Stimulated activated CD8-positive, alpha-beta memory T cell treated with anti-CD3 and anti-CD28 coated beads, Interleukin-2, amount 100 ng/mL, for 1 hour (primary cell): ENCODE measurements around the gene ADGRV1.
"Not testable (repeated sequence)": the region's sequence is repeated elsewhere in the genome, so short reads cannot be mapped to it uniquely, and the experiment has no call there.

Experiments
- DNase-seq, 2 donors: peaks; one replicate each; pipeline ENCODE4 v3.0.0-alpha.2; 2020; ENCODE audit warnings: low read depth in 2 of 2

The ADGRV1 gene

DNA sequence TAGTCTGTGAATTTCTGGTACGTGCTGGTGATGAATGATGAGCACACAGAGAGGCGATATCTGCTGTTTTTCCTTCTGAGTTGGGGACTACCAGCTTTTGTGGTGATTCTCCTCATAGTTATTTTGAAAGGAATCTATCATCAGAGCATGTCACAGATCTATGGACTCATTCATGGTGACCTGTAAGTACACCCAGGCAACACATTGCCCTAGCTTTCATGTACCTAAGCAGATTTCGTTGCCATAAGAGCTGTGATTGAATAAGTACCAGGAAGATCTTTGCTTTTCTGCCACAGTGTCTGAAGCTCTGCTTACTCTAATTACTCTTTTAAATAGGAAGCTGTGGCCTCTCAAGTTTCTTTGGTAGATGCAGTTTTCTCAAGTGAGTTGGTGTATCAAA, 426.7 kb downstream of the ADGRV1 start:
- no peak for DNase-seq

DNA sequence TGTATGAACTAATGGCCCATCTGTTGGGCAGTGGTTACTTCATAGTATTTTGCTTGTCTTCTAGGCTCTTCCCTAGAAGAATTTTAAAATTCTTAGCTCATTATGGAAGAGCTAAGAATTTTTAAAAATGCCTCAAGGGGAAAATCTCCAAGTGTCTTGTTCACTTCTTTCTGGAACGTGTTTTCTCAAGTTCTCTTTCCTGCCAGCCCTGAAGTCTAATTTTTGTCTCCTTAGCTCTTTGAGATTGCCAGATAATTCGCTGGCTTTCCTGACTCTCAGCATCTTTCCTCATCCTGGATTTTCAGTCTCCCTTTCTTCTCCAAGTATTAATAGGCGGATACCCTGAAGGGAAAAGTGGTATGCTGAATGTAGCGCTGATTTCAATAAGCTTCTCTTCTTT, 429.1 kb downstream of the ADGRV1 start:
- no peak for DNase-seq

DNA sequence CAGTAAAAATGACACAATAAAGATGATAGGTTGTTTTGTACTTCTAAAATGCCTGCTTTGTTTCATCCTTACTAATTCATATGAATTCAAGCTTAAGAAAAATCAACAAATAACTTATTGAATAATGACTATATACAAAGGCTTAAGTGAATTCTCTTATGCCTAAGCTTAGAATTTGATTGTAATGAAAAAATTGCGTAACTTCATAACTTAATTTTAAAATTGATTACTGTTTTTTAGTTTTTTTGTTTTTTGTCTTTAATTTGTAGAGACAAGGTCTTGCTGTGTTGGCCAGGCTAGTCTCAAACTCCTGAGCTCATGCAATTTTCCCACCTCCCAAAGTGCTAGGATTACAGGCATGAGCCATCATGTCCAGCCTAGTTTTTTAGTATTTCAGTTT, 432.6 kb downstream of the ADGRV1 start:
- DNase-seq: no peak

DNA sequence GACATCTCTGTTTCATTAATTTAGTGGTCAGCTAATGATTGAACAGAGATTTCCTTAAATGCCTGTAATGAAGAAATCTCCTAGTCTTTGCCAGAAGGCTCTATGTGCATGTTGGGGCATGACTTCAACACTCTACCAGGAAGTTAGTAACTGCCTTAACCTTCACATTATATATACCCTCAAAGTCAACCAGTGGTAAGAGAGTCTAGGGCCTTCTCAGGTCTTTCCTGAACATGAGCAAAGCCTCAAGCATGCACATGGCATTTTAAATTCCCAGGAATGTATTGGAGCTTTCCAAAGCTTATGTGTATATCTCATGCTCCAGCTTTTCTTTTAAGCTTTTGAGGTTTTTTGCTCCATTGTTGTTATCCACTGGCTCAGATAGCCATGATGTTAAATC, 436.2 kb downstream of the ADGRV1 start:
- no peak for DNase-seq

DNA sequence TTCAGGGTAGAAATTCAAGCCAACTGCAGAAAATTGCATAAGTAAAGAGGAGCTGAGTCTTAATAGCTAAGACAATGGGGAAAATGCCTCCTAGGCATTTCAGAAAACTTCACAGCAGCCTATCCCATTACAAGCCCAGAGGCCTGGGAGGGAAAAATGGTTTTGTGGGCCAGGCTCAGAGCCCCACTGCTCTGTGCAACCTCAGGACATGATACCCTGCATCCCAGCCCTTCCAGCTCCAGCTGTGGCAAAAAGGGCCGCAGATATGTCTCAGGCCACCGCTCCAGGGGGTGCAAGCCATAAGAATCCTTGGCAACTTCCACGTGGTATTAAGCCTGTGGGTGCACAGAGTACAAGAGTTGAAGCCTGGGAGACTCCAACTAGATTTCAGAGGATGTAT, 437.5 kb downstream of the ADGRV1 start:
- DNase-seq: no peak

DNA sequence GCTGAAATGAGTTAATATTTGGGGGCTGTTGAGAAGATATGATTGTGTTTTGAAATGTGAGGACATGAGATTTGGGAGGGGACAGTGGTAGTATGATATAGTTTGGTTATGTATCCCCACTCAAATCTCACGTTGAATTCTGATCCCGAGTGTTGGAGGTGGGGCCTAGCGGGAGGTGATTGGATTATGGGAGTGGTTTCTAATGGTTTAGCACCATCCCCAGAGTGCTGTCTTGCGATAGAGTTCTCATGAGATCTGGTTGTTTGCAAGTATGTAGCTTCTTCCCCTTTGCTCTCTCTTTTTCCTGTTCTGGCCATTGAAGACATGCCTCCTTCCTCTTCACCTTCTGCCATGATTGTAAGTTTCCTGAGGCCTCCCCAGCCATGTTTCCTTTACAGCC, 438.5 kb downstream of the ADGRV1 start:
- DNase-seq: no peak

DNA sequence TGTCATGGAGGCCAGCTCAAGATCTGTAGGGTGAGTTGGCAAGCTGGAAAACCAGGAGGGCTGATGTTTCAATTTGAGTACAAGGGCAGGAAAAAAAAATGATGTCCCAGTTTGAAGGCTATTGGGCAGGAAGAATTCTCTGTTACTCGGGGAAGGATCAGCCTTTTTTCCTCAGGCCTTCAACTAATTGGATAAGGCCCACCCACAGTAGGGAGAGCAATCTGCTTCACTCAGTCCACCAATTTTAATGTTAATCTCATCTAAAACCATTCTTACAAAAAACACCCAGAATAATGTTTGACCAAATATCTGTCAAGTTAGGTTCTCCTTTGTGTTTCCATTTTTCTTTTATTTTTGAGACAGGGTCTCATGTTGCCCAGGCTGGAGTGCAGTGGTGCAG, 442.1 kb downstream of the ADGRV1 start:
- DNase-seq: no peak

DNA sequence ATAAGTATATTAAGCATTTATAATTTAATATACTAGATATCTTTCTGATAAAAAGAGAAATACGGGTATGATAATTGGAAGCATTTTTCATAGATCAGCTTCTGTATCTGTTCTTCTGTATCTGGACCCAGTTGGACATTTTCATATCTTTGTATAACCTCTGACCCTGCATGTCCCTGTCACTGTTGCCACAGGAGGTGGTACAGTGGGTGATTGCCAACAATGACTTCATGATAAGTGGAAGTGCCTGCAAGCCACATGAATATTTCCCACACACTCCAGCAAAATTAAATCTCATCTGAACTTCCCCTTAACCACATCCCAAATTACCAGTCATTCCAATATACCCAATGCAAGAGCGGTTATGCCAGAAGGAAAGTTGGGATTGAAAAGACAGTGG, 448.1 kb downstream of the ADGRV1 start:
- no peak for DNase-seq

DNA sequence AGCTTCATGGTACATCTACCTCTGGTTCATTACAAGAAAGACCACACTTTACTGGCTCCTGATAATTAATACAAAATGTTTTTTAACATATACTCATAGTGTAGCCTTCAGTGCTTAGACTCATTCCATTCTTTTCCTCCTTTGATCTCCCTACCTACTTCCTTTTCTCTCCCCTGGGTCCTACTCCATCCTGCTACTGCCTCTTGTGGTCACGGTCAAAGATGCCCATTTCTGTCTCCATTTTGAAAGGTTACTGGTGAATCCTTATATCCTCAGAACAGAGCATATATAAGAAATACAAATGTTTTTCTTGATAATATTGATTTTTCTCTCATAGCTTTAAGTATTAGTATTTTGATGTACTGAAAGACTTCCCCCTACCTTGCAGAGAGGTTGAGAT, 448.7 kb downstream of the ADGRV1 start:
- no peak for DNase-seq

DNA sequence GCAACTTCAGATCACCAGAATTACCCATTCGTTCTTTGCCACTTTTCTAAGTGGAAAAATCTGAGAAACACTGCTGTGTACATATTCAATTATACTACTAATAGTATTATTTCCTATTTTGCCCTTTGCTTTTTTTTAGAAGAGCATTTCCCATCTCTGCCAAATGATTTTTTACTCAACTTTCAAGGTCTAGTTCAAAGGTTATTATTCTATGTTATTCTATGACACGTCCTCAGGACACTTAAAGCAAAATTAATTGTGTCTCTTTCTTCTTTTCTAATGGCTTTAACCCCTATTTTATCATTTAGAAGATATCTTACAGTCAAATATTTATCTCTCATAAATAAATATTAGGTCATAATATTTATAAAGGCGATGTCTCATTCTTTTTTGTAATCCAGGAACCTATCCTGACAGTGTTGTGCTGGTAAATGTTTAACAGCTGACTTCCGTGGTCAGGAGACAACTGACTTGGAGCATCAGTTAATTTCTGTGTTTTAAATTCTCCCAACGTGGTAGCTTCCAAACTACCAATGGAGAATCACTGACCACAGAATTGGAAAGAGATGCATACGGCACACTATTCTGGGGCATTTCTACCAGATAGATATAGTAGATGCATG, 449.3 kb downstream of the ADGRV1 start:
- no peak for DNase-seq

DNA sequence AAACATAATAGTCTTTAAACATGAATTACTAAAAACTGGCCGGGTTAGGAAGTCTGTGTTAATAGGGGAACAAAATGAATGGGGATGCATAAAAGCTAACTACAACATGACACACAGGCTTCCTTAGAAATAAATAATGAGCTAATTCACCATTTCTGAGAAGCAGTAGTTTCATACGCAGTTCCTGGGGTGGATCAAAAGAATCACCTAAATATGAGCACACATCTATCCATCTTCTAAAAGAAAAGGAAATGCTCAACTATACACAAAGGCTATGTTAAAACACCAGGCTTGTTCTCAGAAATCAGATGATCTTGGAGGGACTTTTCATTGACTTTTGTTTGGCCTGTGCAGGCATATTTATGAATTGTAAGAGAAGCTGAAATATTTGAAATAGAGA, 451.5 kb downstream of the ADGRV1 start:
- no peak for DNase-seq

DNA sequence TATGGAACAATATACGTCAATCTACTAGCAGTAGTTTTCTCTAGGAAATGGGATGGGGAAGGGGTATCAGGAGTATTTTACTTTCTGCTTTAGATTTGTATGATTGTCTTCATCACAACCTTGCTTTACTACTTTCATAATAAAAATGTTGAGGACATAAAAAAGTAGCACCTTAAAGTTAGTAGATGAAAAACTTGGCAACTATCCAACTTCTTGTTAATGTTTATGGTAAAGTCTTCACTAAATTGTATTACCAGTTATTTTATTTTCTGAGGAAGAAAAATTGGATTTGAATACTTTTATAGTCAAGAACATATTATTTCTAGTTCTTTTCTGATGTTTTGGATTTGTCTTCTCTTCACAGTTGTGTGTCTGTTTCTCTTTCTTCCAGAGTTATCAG, 452.4 kb downstream of the ADGRV1 start:
- DNase-seq: no peak

DNA sequence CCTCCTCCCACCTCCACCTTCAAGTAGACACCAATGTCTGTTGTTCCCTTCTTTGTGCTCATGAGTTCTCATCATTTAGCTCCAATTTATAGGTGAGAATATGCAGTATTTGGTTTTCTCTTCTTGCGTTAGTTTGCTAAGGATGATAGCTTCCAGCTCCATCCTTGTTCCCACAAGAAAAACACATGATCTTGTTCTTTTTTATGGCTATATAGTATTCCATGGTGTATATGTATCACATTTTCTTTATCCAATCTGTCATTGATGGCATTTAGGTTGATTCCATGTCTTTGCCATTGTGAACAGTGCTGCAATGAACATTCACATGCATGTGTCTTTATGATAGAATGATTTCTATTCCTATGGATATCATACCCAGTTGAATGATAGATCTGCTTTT, 454.3 kb downstream of the ADGRV1 start:
- not testable (repeated sequence) for DNase-seq

DNA sequence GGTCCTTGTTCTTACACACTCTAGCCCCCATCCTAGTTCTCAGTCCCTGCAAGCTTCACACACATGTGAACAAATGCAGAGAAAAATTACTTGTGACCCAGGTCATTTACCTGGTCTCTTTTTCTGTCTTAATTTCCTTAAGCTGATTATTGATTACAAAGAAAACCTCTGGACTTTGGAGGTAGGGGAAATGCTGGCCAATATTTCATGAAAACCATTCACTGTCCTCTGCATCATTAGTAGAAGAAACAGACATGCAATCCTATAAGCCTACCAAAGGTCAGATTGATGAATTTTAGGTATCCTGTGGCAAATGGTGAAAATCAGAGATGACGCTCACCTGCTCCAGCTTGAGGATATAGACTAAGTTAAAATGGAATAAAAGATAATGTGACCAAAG, 457.7 kb downstream of the ADGRV1 start:
- no peak for DNase-seq

DNA sequence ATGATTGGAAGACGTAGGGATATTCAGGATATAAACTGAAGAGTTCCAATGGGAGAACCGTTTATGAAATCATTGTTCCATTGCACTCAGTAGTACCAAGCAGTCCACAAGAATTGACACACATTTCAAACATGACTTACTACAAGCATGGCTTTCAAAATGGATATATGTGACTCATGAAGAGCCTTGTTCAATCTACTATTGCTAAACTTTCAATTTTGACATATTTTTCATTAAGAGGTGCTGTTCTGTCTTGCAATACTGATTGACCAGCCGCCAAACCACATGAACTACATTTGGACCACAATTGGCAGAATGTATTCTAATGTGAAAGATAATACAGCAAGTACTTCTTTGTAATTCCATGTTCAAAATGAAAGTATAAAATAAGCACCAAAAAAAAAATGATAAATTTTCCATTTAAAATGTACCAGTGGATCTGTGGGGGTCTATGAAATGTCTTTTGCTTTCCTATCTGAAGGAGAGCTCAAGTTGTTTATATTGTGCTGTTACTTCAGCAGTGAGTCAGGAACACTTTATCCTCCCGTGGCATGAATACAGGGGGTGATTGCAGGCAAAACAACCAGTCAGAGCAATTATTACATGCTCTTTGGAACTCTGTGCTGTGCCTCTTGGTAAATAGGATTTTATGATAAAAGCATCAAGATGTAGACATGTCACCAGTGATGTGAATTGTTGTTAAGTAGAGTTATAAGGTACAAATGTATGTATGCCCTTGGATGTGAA, 458.5 kb downstream of the ADGRV1 start:
- no peak for DNase-seq

DNA sequence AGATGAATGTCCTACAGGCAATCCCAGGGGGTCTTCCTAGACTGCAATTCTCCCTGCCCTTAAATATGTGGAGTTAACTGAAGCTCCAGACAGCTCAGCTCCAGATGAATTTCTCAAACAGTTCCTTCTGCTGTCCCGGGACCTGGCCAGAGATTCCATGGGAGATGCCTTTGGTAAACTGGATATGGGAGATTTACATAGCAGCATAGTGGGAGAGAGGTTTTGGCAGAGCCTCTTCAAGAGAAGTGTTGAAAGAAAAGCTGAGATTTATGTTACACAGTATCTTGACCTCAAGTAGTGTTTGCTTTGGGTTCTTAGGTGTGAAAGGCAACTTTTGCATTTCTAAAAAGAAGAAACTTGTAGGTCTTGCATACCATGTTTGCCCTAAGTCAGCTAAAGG, 459.6 kb downstream of the ADGRV1 start:
- DNase-seq: no peak

DNA sequence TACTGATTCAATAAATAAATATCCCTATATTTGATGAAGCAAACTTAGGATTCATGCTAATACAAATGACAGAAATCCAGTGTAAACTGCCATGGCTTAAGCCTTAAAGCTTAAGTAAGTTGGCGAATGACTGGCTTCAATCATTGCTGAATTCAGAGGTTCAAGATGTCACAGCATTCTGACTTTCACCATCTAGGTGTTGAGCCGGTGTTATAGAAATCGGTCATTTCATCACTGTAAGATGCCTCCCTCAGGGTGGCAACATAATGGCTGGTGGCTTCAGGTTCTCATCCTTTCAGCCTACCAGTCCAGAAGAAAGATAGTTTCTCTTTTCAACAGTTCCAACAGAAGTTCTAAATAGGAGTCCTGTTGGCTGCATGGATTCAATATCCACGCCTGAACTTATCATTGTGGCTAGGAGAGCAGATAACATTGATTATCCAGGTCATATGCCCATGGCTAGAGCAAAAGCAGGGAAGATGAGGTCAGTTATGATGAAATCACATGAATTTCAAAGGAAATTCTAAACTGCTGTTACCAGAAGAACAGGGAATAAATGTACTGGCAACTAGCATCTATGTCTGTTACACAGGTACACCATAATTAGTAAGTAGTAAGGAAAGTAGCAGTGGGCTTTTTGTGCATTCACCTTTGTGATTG, 460.2 kb downstream of the ADGRV1 start:
- DNase-seq: no peak

DNA sequence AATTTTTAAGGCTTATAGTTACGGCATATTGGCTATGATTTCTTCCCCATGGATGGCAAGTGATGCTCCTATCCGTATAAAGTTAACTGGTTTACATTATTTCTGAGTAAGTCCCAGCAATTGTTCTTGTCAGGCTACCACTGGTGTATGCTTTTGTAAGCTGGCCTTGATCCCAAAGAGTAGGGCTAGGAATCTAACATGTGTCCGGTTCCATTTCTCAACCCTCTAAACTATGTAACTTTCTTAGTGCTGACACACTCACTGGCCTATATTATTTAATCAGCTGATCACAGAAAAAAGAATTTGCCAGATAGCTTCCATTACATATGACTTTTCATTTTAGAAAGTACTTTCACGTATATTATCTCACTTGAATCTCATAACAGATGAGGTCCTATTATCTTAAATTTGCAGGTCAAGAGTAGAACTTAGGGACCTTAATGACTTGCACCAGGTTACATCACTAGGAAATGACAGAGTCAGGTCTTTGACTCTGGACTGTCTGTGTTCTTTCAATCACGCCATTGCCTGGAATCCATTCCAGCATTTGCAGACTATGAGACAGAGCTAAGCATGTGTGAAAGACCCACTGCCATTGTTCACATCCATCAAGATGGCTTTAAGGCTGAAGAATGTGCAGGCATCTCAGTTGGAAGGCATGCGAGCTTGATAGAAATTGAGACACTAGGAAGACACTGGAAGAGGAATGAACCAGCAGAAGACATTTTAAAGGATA, 461.6 kb downstream of the ADGRV1 start:
- no peak for DNase-seq

DNA sequence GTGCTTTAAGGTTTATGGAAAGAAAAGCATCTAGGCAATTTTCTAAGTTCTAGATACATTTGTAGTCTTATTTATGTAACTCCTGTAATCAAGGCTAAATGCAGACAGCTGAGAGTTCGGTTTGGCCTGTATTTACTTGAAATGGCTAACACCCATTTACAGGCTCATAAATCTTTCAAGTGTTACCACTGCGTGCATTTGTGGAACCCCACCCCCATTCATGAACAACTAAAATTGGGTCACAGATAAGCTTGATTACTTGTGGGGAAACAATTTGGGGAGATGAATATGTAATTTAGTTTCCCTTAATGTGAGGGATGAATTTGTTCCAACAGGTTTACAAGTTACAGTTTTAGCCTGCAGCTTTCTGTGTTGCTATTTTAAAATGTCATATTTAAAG, 463.9 kb downstream of the ADGRV1 start:
- no peak for DNase-seq

DNA sequence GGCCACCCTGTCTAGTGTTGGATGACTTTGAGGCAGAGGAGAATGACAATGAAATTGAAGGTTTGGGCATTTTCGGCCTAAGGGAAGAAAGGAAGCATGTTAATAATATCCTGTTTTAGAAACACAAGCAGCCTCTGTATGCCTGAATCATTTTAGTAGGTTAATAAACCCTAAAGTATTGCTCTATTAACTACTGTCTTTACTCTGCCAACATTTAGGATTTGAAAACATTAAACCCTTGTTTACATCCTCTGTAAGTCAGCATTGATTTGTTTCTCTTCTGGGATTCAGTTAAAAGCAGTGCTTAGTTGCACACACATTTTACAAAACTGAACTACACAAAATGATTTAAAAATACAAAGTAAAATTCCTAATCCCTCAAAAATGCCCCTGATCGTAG, 465.6 kb downstream of the ADGRV1 start:
- no peak for DNase-seq

DNA sequence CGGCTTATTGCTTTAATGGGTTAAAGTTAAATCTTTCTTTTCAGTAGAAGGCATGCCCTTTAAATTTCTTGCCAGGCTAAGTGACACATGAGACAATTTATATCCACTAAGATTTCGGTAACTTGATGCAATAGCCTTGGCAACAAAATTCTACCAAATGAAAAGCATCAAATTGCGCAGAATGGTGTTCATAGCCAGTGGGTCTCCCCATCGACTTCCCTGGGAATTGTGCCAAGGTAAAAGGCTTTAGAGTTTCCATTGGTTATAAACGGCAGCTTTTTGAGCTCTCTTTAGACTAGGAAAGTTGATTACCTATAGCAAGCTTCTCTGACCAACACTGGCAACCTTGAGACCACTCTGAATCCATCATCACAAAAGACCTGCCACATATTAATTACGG, 466.1 kb downstream of the ADGRV1 start:
- no peak for DNase-seq

DNA sequence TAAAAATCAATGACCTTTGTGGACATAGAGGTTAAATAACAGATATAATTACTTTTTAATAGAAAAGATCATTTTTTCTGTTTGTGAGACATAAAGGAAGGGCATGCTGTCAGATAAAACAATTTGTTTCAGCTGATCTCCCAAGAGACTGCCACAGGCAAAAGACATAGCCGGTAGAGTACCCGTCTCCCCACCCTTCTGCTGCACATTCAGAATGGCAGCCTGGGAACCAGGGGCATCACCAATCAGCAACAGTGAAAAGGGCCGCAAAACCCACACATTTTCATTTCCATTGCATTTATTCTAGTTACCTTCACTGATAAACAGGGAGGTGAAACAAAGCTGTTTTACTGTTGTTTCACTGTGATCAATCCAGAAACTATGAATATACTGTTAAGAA, 466.9 kb downstream of the ADGRV1 start:
- DNase-seq: no peak

DNA sequence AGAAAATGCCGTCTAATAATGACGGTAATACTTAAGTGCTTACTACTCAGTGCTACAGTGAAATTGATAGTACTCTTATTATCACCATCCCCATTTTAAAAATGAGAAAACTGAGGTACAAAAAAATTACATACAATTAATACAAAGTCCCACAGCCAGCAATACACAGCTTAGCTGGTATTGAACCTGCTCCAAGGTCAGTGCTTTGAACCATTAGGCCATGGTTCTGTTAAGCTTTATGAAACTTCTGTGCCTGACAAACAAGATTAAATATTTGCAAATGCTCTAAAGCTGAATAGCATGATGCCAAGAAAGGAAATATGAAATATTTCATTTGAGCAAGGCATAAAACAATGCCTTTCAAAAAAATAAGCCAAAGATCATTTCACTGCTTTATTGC, 467.4 kb downstream of the ADGRV1 start:
- DNase-seq: no peak
